GM04503 (cell line): Measurements from ENCODE around the gene TBC1D22A.
A peak's percentile ranks its signal among the peaks of the same experiment; 100 is the strongest.

Experiments used
- DNase-seq: peaks from one replicate; pipeline ENCODE4 v3.0.0-alpha.2; 2012; ENCODE audit warnings: low read depth

TBC1D22A gene

DNA sequence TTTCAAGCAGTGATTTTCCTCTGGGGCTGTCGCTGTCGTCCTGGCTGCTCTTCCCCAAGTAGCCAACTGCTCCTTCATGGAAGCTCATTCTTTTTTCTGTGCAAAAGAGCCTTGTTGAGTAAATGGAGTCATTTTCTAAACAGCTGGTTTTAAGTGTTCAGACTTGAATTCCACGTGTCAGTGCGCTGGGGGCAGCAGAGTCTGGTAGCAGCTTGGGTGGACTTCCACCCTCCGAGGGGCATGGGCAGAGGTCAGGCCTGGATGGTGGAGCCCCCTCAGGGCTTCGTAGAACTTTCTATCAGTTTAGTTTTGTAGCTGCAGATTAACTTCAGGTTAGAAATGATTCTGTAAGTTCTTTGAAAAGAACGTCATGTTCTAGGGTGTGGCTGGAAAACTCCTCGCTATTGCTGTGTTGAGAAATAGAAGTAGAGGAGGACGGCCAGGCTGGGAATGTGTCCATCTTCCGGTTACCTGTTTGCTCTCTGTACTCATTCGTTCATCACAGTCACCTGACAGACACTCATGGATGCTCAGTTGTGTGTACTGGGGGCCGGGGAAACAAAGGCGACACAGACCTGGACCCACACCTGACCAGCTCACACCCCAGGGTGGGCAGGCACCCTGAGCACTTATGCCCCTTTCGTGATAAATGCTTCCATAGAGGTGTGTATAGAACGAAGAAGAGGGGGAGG, 270.7 kb downstream of the TBC1D22A start:
- DNase-seq, result no peak

DNA sequence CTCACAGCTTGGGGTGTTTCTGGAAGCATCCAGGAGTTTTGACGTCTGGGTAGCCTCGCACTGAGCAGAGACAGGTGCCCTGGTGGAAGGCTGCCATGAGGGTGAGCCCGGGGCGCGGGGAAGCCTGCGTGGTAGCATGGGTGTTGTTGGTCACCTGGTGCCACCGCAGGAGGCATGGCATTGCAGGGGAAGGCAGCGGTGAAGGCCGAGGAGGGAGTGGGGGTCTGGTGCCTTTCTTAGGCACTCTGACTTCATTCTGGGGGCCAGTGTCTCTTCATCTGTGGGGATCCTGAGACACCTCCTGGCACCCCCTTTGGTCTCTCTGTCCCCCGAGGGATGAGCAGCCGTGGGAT, 271.2 kb downstream of the TBC1D22A start:
- no peak for DNase-seq

DNA sequence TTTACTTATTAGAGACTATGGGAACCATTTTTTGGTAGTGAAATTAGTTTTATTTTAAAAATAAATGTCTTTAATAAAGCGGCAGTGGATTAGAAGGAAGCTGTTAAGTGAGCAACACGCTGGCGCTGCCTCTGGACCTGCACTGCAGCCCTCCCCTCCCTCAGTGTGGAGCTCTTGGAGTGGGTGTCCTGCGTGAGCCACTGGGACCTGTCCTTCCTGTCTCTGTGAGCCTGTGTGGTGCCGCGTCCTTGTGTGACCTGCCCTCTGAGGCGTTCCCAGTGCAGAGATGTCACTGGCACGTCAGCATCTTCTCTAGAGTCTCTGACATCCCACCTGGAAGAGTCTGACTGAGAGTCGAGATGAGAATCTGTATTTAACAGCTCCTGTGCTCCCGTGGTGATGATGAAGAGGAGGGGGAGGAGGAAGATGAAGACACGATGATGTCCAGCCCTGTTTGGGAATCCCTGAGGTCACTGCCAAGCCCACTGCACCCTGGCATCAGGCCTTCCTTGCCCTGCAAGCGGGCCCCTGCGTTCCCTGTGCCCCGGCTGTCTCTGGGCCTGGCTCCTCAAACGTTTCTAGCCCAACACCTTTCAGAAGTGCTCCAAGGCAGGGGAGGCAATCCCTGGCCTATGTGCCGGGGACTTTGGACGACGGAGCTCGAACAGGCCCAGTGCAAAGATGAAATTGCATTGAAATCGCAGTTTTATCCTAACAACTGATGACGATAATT, 271.8 kb downstream of the TBC1D22A start:
- DNase-seq, result no peak

DNA sequence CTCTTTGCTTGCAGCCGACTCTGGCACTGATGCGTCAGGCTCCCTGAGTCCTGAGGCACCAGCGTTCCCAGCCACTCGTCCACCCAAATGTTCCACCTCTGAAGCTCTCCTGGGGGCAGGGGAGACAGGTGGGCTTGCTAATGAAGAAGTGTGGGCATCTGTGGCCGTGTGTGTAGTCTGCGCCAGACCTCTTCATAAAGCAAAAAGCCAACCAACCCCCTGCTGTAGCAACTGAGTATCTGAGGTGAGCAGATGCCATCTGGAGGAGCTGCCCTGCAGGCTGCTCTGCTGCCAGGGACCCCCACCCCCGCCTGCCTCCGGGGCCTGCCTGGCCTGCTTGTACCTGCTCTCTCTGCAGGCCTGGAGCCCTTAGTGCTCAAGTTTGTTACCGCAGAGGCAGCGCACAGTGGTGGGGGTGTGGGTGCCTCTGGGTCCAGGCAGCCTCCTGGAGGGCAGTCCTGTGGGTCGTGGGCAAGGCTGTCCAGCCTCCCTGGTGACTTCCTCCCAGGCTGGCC, 272.5 kb downstream of the TBC1D22A start:
- no peak for DNase-seq

DNA sequence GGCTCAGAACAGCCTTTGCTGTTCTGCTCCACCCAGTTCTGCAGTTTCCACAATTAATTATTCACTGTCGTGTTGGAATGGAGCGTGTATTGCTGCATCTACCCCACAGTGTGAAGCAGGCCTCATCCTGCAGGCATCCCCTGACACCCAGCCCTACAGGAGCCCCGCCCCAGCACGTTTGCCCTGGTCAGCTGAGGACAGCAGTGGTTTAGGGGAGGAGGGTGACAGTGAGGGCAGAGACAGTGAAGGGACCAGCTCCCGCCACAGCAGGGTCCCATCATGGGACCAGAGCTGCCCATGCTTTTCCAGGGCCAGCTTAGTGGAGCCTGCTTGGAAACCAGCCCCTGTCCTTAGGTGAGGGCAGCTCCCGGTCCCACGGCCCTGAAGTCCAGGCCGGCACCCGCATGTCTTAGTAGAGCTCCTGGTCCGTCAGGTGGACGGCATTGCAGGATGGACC, 273.0 kb downstream of the TBC1D22A start:
- no peak for DNase-seq

DNA sequence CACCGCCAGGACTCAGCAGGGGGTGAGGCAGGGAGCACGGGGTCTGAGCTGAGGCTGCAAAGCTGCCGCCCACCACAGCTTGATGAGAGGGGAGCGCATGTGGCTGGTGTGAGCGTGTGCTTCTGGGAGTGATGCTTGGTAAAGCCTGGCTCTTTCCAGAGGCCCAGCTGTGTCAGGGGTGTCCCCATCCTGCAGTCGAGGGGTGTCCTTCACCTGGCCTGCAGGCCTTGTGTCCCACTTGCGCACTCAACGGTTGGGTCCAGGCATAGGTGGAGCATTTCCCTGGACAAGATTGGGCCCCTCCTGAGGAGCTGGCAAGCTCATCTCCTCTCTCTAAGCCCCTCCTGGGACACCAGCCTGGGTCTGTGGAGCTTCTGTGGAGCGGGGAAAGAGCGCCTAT, 273.9 kb downstream of the TBC1D22A start:
- DNase-seq, result no peak

DNA sequence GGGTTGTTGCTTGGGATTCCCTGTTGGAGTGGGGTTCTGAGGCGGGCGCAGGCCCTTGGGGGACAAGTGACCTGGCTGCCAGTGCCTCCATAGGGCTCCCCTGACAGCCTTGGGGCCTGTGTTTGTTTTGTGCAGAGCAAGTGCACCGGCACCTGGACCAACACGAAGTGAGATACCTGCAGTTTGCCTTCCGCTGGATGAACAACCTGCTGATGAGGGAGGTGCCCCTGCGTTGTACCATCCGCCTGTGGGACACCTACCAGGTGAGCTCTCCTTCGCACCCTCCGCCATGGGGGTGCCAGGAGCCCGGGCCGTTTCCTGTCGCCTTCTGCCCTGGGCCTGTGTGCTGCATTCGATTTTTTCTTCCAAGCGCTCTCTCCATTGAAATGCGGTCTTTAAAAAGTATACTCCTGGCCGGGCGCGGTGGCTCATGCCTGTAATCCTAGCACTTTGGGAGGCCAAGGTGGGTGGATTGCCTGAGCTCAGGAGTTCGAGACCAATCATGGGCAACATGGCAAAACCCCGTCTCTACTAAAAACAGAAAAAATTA, 274.6 kb downstream of the TBC1D22A start:
- DNase-seq, result no peak

DNA sequence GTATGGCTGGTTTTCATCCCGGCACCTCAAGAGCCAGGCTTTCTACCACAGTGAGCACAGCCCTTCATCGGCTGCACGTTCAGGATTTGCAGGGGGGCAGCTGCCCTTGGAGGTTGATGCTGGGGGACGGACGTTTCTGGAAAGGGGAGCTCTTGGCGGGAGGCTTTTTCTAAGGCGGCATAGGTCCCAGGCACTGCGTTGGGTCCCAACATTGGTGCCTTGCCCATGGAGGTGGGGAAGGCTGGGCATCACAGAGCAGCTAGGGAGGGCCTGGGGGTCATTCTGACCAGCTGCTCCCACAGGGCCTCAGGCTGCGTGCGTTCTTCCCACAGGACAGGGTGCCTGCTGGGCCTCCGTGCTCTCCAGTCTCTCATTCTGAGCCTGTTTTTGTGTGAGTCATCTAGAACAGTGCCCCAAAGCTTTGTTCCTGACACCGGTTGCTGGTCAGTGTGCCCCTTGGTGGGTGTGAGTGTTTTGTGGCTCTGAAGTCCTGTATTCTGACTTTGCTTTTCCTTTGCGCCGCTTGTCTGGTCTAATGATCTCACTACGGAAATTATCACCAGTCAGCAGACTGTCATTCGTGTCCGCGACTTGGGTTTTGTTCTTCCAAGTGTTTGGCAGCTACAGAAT, 275.9 kb downstream of the TBC1D22A start:
- no peak for DNase-seq

DNA sequence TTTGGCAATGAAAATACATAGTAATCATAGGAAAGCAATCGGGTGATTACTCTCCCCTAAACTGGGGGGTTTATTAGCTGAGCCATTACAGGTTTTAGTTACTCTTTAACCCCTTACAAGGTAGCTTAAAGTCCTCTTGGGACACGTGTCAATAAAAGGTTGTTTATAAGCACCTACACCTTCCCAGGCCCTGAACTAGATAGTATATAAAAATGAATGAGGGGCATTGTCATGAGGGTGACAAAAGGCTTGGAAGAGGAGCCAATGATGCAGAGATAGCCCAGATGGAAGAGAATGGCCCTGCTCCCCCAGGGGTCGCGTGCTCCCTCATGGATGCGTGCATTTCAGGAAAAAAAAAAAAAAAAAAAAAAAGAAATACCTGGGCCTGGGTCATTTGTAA, 276.9 kb downstream of the TBC1D22A start:
- no peak for DNase-seq

DNA sequence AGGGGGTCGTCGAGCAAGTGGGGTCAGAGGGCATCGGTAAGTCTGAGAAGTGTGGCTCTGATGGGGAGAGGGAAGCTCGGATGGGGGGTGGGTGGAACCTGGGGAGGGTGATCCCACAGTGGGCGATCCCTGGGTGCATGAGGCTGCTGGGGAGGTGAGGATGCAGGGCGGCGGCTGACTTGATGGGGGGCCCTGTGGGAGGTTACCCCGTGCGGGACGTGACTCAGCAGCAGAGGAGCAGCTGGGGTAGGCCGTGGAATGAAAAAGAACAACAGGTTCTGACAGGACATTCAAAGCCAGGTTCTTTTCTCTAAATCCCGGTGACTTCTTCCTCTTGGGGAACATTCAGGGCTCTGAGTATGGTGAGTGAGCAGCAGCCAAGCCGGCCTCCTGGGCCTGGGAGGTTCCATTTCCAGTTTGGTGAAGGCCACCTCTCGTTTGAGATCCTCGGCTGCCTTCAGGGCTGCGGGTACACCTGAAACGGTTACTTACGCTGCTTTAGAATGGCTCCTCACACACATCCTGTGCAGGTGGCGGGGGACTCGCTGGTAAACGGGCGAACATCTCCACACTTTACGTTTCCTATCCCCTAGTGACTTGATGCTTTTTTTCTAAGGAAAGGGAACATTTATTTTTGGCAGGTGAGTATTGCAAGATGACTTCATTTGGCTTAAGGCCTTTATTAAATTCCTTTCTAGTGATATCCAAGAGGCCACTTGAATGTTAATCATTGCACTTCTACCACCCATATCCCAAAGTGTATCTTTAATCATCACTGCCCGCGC, 278.2 kb downstream of the TBC1D22A start:
- DNase-seq, result no peak

DNA sequence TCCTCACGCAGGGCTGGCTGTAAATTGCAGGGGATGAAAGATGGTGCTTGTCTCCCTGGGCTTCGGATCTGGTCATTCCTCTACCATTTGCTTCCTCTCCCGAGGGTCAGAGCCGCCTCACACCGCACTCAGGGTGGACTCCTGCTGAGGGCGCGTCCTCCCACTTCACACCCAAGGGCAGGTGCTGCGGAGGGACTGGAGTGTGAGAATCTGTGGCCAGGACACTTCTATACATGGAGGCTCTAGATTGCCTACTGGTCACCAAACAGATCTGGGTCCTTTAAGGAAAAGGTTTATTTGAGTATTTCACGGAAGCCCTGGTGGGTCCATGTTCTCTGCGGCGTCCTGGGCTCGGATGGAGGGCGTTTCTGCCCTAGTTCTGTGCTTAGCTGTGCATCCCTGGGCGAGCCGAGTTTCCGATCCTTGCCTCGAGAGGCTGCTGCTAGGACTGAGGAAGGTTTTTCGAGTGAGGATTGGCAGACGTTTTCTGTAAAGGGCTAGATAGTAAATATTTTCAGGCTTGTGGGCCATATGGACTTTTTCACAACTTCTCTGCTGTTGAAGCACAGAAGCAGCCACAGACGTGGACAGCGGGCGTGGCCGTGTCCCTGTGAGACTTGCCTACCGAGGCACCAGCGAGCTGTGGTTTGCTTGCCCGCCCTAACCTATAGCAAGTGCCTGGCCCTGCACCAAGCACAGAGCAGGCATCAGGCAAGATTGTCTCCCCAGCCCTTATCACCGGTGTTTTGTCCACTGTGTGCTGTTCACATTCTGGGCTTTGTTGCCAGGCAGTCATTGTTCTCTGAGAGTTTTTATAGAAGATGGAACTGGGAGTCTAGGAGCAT, 279.0 kb downstream of the TBC1D22A start:
- DNase-seq, result no peak

DNA sequence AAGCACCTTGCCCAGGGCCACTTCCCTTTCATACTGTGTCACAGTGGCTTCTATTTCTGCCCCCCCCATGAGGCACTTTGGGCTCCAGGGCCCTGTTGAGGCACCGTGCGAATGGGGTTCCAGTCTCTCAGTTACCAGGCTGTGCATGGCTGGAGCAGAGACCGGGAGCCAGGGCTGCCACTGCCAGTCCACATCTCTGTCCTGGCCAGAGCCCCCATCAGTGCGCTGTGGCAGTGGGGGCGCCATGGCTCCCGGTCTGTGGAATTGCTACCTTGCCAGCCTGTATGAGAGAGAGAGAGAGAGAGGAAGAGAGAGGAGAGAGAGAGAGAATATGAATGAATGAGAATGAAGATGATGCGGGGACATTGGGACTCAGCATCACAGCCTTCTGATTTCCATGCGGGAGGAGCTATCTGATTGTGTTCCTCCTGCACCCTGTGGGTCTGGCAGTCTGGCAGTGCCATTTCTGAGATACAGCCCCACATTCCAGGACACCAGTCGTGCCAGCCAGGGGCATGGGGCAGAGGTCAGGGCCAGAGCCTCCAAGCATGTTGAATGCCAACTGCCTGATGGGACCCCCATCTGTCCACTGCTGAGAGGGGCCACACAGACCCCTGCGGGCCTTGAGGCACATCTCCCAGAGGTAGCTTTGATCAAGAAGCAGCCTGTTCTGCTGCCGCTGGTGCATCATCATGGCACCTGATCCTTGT, 279.8 kb downstream of the TBC1D22A start:
- no peak for DNase-seq

DNA sequence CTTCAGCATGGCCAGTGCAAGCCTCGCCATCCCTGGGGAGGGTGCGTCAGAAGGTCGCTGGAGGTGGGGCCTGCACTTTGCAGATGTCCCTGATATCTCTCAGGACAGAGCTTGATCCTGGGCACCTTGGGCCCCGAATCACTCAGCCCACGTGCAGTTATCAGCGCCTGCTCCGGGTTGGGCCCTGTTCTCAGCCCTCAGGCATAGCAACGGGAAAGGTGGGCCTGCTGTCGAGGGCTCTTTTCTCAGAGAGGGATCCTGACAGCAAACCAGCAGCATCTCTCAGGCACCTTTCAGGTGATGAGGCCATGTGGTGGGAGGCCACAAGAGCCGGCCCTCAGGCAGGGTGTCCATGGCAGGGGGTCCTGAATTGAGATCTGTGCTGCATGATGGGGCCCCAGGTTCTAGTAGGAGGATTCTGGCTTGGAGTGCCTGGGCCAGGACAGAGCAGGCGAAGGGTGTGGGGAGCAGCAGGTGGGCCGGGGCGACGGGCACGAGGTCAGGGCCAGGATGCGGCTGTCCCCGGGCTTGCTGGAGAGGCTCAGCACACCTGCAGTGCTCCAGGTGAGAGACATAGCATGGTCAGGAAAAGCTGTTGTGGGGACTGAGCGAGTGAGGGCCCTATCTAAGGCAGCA, 280.5 kb downstream of the TBC1D22A start:
- DNase-seq, result no peak

DNA sequence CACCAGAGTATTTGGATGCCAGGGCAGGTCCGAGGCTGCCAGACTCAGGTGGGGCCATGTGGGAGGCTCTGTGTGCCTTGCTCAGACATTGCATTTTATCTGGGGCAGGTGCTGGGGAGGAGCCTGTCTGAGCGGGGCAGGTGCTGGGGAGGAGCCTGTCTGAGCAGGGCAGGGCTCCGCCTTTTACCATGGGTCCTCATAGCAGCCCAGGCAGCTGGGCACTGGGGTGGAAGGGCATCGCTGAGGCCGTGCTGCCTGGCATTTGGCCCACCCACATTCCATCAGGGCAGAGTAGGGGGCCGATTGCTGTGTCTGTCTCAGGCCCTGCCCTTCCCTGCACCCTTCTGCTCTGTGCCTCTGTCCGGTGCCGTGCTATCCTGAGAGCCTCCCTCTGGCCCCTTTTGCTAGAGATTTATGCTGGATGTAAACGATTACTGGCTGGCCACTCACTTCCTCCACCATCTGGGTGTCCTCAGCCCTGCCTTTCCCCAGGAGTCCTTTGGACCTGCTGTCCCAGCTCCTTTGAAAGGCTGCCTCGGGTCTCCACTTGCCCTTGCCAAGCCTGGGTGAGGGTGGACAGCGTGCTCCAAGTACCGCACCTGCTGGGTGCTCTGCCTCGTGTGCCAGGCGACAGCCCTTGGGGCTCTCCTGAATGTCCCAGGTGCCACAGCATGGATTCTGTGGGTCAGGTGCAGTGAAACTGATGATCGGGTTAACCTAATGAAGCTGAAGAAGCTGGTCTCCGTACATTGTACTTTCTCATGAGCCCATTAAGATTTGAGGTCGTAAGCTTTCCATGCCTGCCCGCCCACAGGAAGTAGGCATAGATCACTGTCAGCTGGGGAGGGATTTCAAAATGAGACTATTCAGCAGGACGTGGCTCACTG, 281.6 kb downstream of the TBC1D22A start:
- peak; percentile 40 for DNase-seq

DNA sequence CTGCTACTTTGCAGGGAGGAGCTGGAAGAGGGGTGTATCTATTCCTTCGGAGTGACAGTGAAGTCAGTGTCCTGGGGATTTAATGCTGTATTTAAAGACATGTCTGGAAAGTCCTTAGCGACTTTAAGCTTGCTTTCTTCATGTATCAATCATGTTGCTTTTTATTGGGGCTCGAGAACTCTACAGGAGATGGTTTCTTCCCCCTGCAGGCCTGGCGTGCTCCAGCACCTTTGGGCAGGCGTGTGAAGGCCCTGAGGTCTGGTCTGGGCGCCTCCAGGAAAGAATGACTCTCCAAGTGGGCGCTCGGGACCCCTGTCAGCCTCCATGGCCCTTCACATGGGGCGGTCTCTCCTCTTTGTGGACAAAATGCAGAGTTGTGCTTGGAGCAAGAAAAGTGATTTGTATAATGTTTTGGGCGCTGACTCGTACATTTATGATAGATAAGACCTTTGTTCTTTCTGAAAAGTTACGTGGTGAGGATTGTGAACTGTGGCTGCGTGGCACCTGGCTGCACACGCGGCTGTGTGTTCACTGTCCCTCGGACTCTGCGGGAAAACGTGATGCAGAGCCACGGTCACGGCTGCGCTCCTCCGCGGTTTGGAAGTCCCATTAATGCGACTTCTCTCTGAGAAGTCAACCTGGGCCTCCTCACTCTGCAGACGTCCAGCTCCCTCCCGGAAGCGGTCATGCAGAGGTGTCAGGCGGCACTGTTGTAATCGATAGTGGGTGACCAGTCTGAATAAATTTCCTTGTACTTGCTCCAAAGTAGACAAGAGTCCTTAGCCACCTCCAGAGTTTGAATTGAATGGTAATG, 282.5 kb downstream of the TBC1D22A start:
- DNase-seq, result no peak

DNA sequence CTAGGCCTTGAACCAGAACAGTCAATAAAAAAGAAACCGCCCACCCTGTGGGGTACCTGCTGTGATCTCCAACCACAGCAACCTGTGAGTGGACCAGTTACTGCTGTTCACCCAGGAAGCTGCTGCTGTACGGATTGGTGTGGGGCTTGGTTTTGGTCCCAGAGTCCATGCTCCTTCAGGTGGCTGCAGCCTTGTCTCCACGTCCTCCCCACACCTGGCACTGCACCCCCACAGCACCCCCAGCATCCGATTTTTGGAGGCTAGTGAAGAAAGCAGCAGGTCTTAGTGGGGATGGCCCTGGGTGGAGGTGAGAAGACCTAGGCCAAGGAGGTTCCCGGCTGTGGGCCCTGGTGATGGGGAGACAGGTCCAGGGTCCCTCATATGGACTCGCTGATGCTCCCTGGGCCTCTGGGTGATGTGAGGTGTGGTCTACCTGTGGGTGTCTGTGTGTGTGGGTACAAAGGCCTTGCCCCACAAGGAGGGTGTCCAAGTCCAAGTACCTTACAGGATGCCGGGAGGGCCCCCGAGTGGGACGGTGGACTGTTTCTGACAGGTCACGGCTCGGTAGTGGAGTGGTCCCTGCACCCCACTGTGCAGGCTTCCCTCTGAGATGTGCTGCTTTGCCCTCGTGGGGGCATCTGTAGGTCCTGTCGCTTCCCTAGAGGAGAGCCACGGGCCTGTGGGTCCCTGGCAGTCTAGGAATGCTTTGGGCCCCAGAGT, 283.4 kb downstream of the TBC1D22A start:
- no peak for DNase-seq

DNA sequence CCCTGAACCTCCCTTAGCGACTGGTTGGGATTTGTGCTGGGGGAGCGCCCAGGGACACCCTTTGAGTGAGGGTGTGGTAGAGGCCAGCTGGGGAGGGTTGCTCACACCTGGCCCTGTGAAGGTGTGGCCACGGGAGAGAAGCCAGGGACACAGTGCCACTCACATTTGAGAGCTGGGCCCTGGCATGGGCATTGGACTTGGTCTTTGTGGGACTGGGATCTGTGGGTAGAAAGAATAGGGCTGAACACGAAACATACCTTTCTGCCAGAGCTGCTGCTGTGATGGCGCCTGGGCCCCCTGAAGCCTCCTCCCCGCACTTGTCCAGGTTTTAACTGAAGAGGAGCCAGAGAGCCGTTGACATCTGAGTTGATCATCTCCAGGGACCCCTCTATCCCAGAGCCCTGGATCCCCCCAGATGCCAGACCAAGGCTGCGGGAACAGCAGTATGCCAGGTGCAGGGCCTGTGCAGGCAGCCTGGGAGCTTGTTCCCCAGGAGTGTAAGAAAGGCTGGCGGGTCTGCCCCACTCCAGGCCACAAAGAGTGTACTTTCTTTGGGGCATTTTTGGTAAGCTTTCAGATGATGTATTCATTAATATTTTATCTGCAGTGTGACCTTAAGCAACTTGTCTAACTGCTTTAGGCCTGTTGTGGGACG, 284.1 kb downstream of the TBC1D22A start:
- no peak for DNase-seq
